H9 (cell line): ENCODE measurements around the gene YPEL3. TPM values are rescaled to one million over a fixed set of nuclear protein-coding genes. Genes with fewer than 3 reads are reported as not detected.

Experiments used
- DNase-seq: peaks from one replicate; pipeline ENCODE4 v3.0.0-alpha.2; 2017
- H2AFZ ChIP-seq: one replicate; pipeline ENCODE4 v1.6.1; 2013; ENCODE audit warnings: mild to moderate bottlenecking, low read length, control low read depth, moderate library complexity
- H2AK5ac ChIP-seq: 2 replicates; pipeline ENCODE4 v1.6.1; 2013; ENCODE audit warnings: low read length, control low read depth, mixed read lengths; ENCODE audit not compliant: insufficient read length
- H2BK120ac ChIP-seq: one replicate; pipeline ENCODE4 v1.6.1; 2013; ENCODE audit warnings: low read depth, mild to moderate bottlenecking, low read length, control low read depth, inconsistent platforms; ENCODE audit not compliant: poor library complexity, severe bottlenecking
- H2BK12ac ChIP-seq: 2 replicates; pipeline ENCODE4 v1.6.1; 2013; ENCODE audit warnings: low read length, control low read depth, mixed read lengths, low read depth; ENCODE audit not compliant: insufficient read length
- H2BK15ac ChIP-seq: 2 replicates; pipeline ENCODE4 v1.6.1; 2013; ENCODE audit warnings: low read depth, low read length, control low read depth
- H2BK20ac ChIP-seq: one replicate; pipeline ENCODE4 v1.6.1; 2013; ENCODE audit warnings: low read depth, mild to moderate bottlenecking, low read length, control low read depth, inconsistent platforms; ENCODE audit not compliant: poor library complexity, severe bottlenecking
- H2BK5ac ChIP-seq: 2 replicates; pipeline ENCODE4 v1.6.1; 2013; ENCODE audit warnings: low read length, control low read depth, mixed read lengths; ENCODE audit not compliant: insufficient read length
- H3K14ac ChIP-seq: 2 replicates; pipeline ENCODE4 v1.6.1; 2013; ENCODE audit warnings: low read length, control low read depth; ENCODE audit not compliant: insufficient read depth
- H3K18ac ChIP-seq: 2 replicates; pipeline ENCODE4 v1.6.1; 2013; ENCODE audit warnings: low read depth, mild to moderate bottlenecking, mixed read lengths, low read length, control low read depth; ENCODE audit not compliant: insufficient read length
- H3K23ac ChIP-seq: 2 replicates; pipeline ENCODE4 v1.6.1; 2013; ENCODE audit warnings: low read length, control low read depth, mixed read lengths, low read depth; ENCODE audit not compliant: insufficient read length
- H3K23me2 ChIP-seq: 2 replicates; pipeline ENCODE4 v1.6.1; 2013; ENCODE audit warnings: low read depth, mild to moderate bottlenecking, mixed read lengths, low read length, control low read depth; ENCODE audit not compliant: insufficient read length, poor library complexity, severe bottlenecking
- H3K27ac ChIP-seq: 2 replicates; pipeline ENCODE4 v1.5.1; 2013; ENCODE audit warnings: low read length, control low read depth, mixed read lengths, low read depth; ENCODE audit not compliant: insufficient read length
- H3K27me3 ChIP-seq: 2 replicates; pipeline ENCODE4 v1.6.1; 2013; ENCODE audit warnings: low read length, control low read depth, inconsistent platforms; ENCODE audit not compliant: insufficient read depth
- H3K4ac ChIP-seq: 2 replicates; pipeline ENCODE4 v1.6.1; 2013; ENCODE audit warnings: low read depth, mild to moderate bottlenecking, control low read depth, inconsistent platforms, low read length, moderate library complexity
- H3K4me1 ChIP-seq: 2 replicates; pipeline ENCODE4 v1.6.1; 2013; ENCODE audit warnings: low read length, control low read depth, inconsistent platforms; ENCODE audit not compliant: insufficient read depth
- H3K4me2 ChIP-seq: 2 replicates; pipeline ENCODE4 v1.6.1; 2013; ENCODE audit warnings: low read length, control low read depth, mixed read lengths; ENCODE audit not compliant: insufficient read length, insufficient read depth
- H3K56ac ChIP-seq: 2 replicates; pipeline ENCODE4 v1.6.1; 2013; ENCODE audit warnings: low read depth, mild to moderate bottlenecking, mixed read lengths, low read length, control low read depth; ENCODE audit not compliant: insufficient read length
- H3K79me1 ChIP-seq: 2 replicates; pipeline ENCODE4 v1.6.1; 2013; ENCODE audit warnings: low read depth, mild to moderate bottlenecking, moderate library complexity, low read length, control low read depth, inconsistent platforms; ENCODE audit not compliant: insufficient read depth, poor library complexity, severe bottlenecking
- H3K79me2 ChIP-seq: 2 replicates; pipeline ENCODE4 v1.6.1; 2013; ENCODE audit warnings: low read length, control low read depth, inconsistent platforms; ENCODE audit not compliant: insufficient read depth
- H3K9ac ChIP-seq: 2 replicates; pipeline ENCODE4 v1.6.1; 2013; ENCODE audit warnings: low read length, control low read depth, mixed read lengths; ENCODE audit not compliant: insufficient read length; ENCODE audit errors: extremely low read depth
- H3K9me3 ChIP-seq: one replicate; pipeline ENCODE4 v1.6.1; 2013; ENCODE audit warnings: low read depth, low read length, inconsistent platforms; ENCODE audit not compliant: control insufficient read depth
- H3T11ph ChIP-seq: one replicate; pipeline ENCODE4 v1.6.1; 2013; ENCODE audit warnings: mild to moderate bottlenecking, low read length, control low read depth, inconsistent platforms
- H4K20me1 ChIP-seq: one replicate; pipeline ENCODE4 v1.6.1; 2013; ENCODE audit not compliant: control insufficient read depth, insufficient read length, insufficient read depth
- H4K5ac ChIP-seq: 2 replicates; pipeline ENCODE4 v1.6.1; 2013; ENCODE audit warnings: low read depth, mild to moderate bottlenecking, mixed read lengths, low read length, control low read depth; ENCODE audit not compliant: insufficient read length
- H4K8ac ChIP-seq: replicated peaks from 2 replicates; pipeline ENCODE4 v1.6.1; 2013; ENCODE audit warnings: low read length, control low read depth, mixed read lengths, low read depth; ENCODE audit not compliant: insufficient read length
- H4K91ac ChIP-seq: 2 replicates; pipeline ENCODE4 v1.6.1; 2013; ENCODE audit warnings: low read depth, mild to moderate bottlenecking, moderate library complexity, mixed read lengths, low read length, control low read depth; ENCODE audit not compliant: insufficient read length
- H3K27ac Mint-ChIP-seq, 3 experiments: 2 replicates in 2 of 3; 3 replicates in 1 of 3; pipeline ENCODE4 v1.8.0; 2020 to 2021; ENCODE audit warnings: mixed read lengths in 3 of 3, mild to moderate bottlenecking in 1 of 3, moderate library complexity in 1 of 3
- H3K27me3 Mint-ChIP-seq: 2 replicates; pipeline ENCODE4 v1.8.0; 2021; ENCODE audit warnings: low read depth, mild to moderate bottlenecking, moderate library complexity, mixed read lengths
- H3K36me3 Mint-ChIP-seq, 3 experiments: 2 replicates in 2 of 3; 3 replicates in 1 of 3; pipeline ENCODE4 v1.8.0; 2020 to 2021; ENCODE audit warnings: low read depth in 3 of 3, mixed read lengths in 3 of 3; ENCODE audit not compliant: insufficient read depth in 1 of 3
- H3K4me1 Mint-ChIP-seq, 2 experiments: 2 replicates each; pipeline ENCODE4 v1.8.0; 2020; ENCODE audit warnings: mixed read lengths in 2 of 2
- H3K4me3 Mint-ChIP-seq, 2 experiments: 2 replicates in 1 of 2; 3 replicates in 1 of 2; pipeline ENCODE4 v1.8.0; 2020 to 2021; ENCODE audit warnings: mild to moderate bottlenecking in 2 of 2, mixed read lengths in 2 of 2, moderate library complexity in 1 of 2
- H3K9me3 Mint-ChIP-seq, 2 experiments: 2 replicates in 1 of 2; 3 replicates in 1 of 2; pipeline ENCODE4 v1.8.0; 2020; ENCODE audit warnings: mild to moderate bottlenecking in 2 of 2, mixed read lengths in 2 of 2, moderate library complexity in 1 of 2
- WGBS: extraction: QIAGEN DNeasy Blood & Tissue Kit; methylation state at CpG from one replicate; pipeline ENCODE4 v1.1.7; 2013; ENCODE audit warnings: missing lambda C conversion rate, low lambda C conversion rate, mixed read lengths; ENCODE audit not compliant: insufficient read length; ENCODE audit errors: extremely low coverage; 5-methylcytosine and 5-hydroxymethylcytosine counted together
- total RNA-seq: library from RNA; stranded (reverse); gene quantifications from 2 replicates; pipeline ENCODE4 v1.2.1, GENCODE V29; 2021
- TF ChIP-seq, protein P1 (sequence below): fragments of 200-600 bp; sonication (generic); conservative IDR thresholded peaks from 3 replicates; pipeline ENCODE4 v1.8.0; 2021; ENCODE audit warnings: antibody characterized with exemption, mild to moderate bottlenecking

Gene YPEL3
- total RNA-seq, 1 experiment from 2014 or later = 27.5 TPM

DNA sequence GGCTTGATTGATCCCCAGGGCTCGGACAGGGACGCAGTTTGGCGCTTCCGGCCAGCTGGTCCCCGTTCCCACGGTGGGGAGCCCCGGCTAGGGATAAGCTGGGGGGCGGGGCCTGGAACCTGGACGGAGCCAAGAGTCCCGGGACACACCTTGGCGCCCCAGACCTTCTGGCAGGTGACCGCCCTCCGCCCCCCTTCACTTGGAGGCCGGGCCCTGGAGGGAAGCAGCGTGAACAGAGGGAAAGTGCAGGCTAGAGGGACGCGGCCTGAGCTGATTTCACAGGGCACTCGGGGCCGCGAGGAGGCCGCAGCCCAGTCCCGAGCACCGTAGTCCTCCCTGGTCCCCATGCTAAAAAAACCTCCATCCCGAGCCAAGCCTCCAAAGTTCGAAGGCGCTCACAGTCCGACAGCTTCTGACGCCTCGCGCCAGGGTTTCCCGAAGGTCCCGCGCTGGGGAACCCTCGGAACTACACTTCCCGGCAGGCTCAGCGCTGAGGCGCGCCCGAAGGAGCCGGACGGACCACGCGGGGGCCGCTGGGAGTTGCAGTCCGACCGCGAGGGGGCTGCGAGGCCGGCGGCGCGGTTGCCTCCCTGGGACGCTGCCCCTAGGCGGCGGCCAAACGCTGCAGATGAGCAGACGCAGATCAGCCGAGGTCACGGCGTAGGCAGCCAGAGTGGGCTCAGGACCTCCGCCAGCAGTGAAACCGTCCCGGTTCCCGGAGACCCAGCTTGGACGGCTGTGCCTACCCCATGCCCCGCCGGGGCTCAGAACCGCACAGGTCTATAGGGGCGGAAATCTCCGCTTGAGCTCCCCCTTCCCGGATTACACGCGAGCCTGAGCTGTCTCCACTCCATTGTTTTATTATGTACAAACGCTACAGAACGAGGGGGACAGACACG, 4.3 kb downstream of the YPEL3 start, which contains the start of gene TBX6:
TBX6 (minus strand) TSS at position 451 of the 899 bp plus-strand sequence. CDS start 731 bp downstream, outside the sequence.
- peak within 1 kb of the TSS; percentile 36; the same call in 1 of the 2 replicates for H3K14ac ChIP-seq
- no peak within 1 kb of the TSS for H4K8ac ChIP-seq
- Mint-ChIP-seq H3K27ac (peak within 1 kb of the TSS; percentile 52 to 97 (median 92)), H3K9me3 (peaks cover 4% of the 10 kb centered on the region in 2 experiments; a peak in 4 of 5 replicates), H3K4me1 (peaks cover 19 to 26% of the 10 kb centered on the region in 2 experiments), H3K4me3 (peak within 1 kb of the TSS; percentile 77 to 90), H3K27me3 (peaks cover 7% of the 10 kb centered on the region), H3K36me3 (peaks cover 12 to 25% (median 21%) of the 10 kb centered on the region in 3 experiments)
- no peaks in the 10 kb centered on the region for H4K20me1 ChIP-seq
- no peaks in the 10 kb centered on the region for H3K79me1 ChIP-seq
- no peak within 1 kb of the TSS for H3T11ph ChIP-seq
- DNase-seq = peak; percentile 94
- H3K27me3 ChIP-seq = no peaks in the 10 kb centered on the region
- H3K23ac ChIP-seq = no peak within 1 kb of the TSS
- H3K56ac ChIP-seq = no peak within 1 kb of the TSS
- H3K23me2 ChIP-seq = peaks cover 13% of the 10 kb centered on the region
- no peaks in the 10 kb centered on the region for H3K9me3 ChIP-seq
- H3K4ac ChIP-seq = no peak within 1 kb of the TSS
- no peak within 1 kb of the TSS for H2AK5ac ChIP-seq
- no CpG with 5 or more reads among the region's 76 CpGs for WGBS
- H2BK5ac ChIP-seq = peak within 1 kb of the TSS; percentile 18
- TF ChIP-seq, protein P1, sequence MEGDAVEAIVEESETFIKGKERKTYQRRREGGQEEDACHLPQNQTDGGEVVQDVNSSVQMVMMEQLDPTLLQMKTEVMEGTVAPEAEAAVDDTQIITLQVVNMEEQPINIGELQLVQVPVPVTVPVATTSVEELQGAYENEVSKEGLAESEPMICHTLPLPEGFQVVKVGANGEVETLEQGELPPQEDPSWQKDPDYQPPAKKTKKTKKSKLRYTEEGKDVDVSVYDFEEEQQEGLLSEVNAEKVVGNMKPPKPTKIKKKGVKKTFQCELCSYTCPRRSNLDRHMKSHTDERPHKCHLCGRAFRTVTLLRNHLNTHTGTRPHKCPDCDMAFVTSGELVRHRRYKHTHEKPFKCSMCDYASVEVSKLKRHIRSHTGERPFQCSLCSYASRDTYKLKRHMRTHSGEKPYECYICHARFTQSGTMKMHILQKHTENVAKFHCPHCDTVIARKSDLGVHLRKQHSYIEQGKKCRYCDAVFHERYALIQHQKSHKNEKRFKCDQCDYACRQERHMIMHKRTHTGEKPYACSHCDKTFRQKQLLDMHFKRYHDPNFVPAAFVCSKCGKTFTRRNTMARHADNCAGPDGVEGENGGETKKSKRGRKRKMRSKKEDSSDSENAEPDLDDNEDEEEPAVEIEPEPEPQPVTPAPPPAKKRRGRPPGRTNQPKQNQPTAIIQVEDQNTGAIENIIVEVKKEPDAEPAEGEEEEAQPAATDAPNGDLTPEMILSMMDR = peak; percentile 54; the same call in 2 of the 3 replicates
- H2BK120ac ChIP-seq = no peak within 1 kb of the TSS
- H3K4me2 ChIP-seq = peak within 1 kb of the TSS; percentile 78
- no peak within 1 kb of the TSS for H2BK15ac ChIP-seq
- peak within 1 kb of the TSS; percentile 67 for H3K9ac ChIP-seq
- H3K27ac ChIP-seq = no peak within 1 kb of the TSS
- H2BK20ac ChIP-seq = no peak within 1 kb of the TSS
- H3K4me1 ChIP-seq = no peaks in the 10 kb centered on the region
- no peak within 1 kb of the TSS for H2BK12ac ChIP-seq
- no peaks in the 10 kb centered on the region for H3K79me2 ChIP-seq
- no peak within 1 kb of the TSS for H4K5ac ChIP-seq
- no peak within 1 kb of the TSS for H4K91ac ChIP-seq
- no peak within 1 kb of the TSS for H2AFZ ChIP-seq
- H3K18ac ChIP-seq = no peak within 1 kb of the TSS
